MM.1S (cell line): ENCODE measurements around the gene LAMP1.
A peak's percentile ranks its signal among the peaks of the same experiment; 100 is the strongest.

Experiments used
- DNase-seq: peaks from one replicate; pipeline ENCODE4 v3.0.0-alpha.2; 2015
- H2AFZ ChIP-seq: fragments of 300-600 bp; sonication (generic); 2 replicates; pipeline ENCODE4 v1.6.0; 2016; ENCODE audit warnings: antibody characterized with exemption, low read length
- H3F3A ChIP-seq: fragments of 300-600 bp; sonication (generic); 2 replicates; pipeline ENCODE4 v1.6.1; 2016; ENCODE audit warnings: mild to moderate bottlenecking, antibody characterized with exemption, low read length, moderate library complexity, mixed read lengths; ENCODE audit not compliant: insufficient read depth
- H3K27ac ChIP-seq: fragments of 300-600 bp; sonication (generic); 2 replicates; pipeline ENCODE4 v1.5.1; 2016; ENCODE audit warnings: mild to moderate bottlenecking, low read length
- H3K27me3 ChIP-seq: fragments of 300-600 bp; sonication (generic); replicated peaks from 2 replicates; pipeline ENCODE4 v1.6.0; 2016; ENCODE audit warnings: low read length; ENCODE audit not compliant: insufficient read depth
- H3K36me3 ChIP-seq: fragments of 300-600 bp; sonication (generic); replicated peaks from 2 replicates; pipeline ENCODE4 v1.6.1; 2016; ENCODE audit warnings: mild to moderate bottlenecking, low read length, mixed read lengths; ENCODE audit not compliant: insufficient read depth
- H3K4me1 ChIP-seq: fragments of 300-600 bp; sonication (generic); 2 replicates; pipeline ENCODE4 v1.6.1; 2016; ENCODE audit warnings: low read length, mixed read lengths
- H3K4me2 ChIP-seq: fragments of 300-600 bp; sonication (generic); 2 replicates; pipeline ENCODE4 v1.6.0; 2016; ENCODE audit warnings: low read depth, low read length
- H3K4me3 ChIP-seq: fragments of 300-600 bp; sonication (generic); 2 replicates; pipeline ENCODE4 v1.5.1; 2016; ENCODE audit warnings: low read length, mixed read lengths
- H3K79me2 ChIP-seq: fragments of 300-600 bp; sonication (generic); 2 replicates; pipeline ENCODE4 v1.6.1; 2016; ENCODE audit warnings: mixed run types, low read length, mixed read lengths
- H3K9ac ChIP-seq: fragments of 300-600 bp; sonication (generic); 2 replicates; pipeline ENCODE4 v1.6.1; 2016; ENCODE audit warnings: low read length, mixed read lengths
- H3K9me2 ChIP-seq: fragments of 300-600 bp; sonication (generic); replicated peaks from 2 replicates; pipeline ENCODE4 v1.6.1; 2016; ENCODE audit warnings: mild to moderate bottlenecking, low read length, mixed read lengths; ENCODE audit not compliant: insufficient read depth
- H3K9me3 ChIP-seq: fragments of 300-600 bp; sonication (generic); replicated peaks from 2 replicates; pipeline ENCODE4 v1.6.1; 2016; ENCODE audit warnings: mild to moderate bottlenecking, low read length, mixed read lengths; ENCODE audit not compliant: insufficient read depth
- H4K20me1 ChIP-seq: fragments of 300-600 bp; sonication (generic); 2 replicates; pipeline ENCODE4 v1.6.1; 2016; ENCODE audit warnings: mild to moderate bottlenecking, low read length, moderate library complexity, mixed read lengths; ENCODE audit not compliant: insufficient read depth
- EZH2 ChIP-seq: fragments of 300-600 bp; sonication (generic); optimal IDR thresholded peaks from 2 replicates; pipeline ENCODE3; 2017; ENCODE audit warnings: low read depth, mild to moderate bottlenecking, antibody characterized with exemption, low read length, mixed read lengths
- EZH2phosphoT487 ChIP-seq: fragments of 300-600 bp; sonication (generic); IDR thresholded peaks from 2 replicates; pipeline ENCODE4 v1.6.1; 2018; ENCODE audit warnings: antibody characterized with exemption, low read length
- TF ChIP-seq, protein P1 (sequence below): fragments of 300-600 bp; sonication (generic); IDR thresholded peaks from 2 replicates; pipeline ENCODE4 v1.5.1; 2016; ENCODE audit warnings: antibody characterized with exemption, low read length, mixed read lengths

LAMP1 gene

DNA sequence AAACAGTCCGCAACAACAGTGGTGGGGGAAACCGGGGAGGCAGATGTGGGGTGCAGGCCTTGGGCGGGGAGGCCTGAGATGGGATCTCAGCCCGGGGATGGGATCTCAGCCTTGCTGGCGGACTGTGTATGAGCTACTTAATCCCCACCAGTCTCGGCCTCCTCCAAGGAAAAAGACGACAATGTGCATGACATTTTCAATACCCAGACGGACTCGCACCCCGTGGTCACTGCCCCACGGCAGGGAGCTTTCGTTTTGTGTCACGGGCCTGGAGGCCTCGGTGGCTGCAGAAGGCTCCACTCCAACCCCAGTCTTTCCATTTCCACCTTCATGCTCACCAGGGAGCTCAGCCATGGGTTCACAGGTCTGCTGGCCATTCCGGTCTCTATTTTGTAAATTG is 41.4 kb downstream of the LAMP1 start:
- Histone ChIP-seq H3K9me3 (no peaks in the 10 kb centered on the region), H3K27me3 (peaks cover 40% of the 10 kb centered on the region; the same call in 1 of the 2 replicates), H2AFZ (no peak overlapping the region), H3K36me3 (no peaks in the 10 kb centered on the region), H3K79me2 (no peaks in the 10 kb centered on the region), H3K4me2 (no peak overlapping the region), H3K9ac (no peak overlapping the region), H3K9me2 (no peaks in the 10 kb centered on the region), H3K27ac (no peak overlapping the region), H3K4me1 (no peaks in the 10 kb centered on the region), H4K20me1 (no peaks in the 10 kb centered on the region), H3K4me3 (no peak overlapping the region), H3F3A (no peaks in the 10 kb centered on the region)
- no peak for DNase-seq
- TF ChIP-seq, protein P1, sequence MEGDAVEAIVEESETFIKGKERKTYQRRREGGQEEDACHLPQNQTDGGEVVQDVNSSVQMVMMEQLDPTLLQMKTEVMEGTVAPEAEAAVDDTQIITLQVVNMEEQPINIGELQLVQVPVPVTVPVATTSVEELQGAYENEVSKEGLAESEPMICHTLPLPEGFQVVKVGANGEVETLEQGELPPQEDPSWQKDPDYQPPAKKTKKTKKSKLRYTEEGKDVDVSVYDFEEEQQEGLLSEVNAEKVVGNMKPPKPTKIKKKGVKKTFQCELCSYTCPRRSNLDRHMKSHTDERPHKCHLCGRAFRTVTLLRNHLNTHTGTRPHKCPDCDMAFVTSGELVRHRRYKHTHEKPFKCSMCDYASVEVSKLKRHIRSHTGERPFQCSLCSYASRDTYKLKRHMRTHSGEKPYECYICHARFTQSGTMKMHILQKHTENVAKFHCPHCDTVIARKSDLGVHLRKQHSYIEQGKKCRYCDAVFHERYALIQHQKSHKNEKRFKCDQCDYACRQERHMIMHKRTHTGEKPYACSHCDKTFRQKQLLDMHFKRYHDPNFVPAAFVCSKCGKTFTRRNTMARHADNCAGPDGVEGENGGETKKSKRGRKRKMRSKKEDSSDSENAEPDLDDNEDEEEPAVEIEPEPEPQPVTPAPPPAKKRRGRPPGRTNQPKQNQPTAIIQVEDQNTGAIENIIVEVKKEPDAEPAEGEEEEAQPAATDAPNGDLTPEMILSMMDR = no peak
- no peak for TF ChIP-seq EZH2phosphoT487
- TF ChIP-seq EZH2 = no peak

DNA sequence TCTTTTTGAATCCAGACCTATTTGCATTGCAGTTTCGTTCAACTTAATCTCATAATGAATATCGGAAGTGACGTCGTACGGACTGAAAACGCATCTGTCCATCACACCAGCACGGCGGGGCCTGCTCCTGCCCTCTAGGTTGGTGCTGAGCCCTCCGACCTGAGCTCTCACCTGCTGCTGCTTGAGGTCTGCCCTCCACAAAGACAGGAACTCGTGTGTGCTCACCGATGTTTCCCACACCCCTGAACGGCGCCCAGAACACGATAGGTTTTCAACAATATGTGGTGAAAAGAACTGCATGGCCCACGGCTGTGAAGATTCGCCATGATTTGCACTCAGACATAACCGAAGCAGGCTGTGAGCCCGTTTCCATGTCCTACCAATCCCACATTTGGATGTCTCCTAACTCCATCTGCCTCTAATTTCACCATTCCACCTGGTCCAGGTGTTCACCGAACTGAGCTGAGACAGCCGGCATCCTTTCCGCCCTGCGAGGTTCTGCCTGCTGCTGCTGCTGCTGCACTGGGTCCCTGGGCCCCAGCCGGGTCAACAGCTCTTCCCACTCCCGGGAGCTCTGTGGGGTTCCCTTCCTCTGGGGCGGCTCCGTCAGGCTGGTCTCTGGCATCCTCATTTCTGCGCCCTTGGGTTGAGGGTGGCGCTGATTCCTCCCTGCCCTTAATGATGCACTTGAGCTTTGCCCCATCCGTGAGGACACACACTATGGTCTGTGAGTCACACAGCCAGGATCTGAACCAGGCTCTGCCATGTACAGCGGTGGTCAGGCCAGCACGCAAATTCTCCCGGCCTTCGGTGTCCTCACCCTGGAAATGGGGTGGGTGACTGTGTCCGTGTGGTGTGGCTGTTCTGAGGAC is 46.0 kb downstream of the LAMP1 start:
- H3K9ac ChIP-seq = no peak overlapping the region
- H4K20me1 ChIP-seq = no peaks in the 10 kb centered on the region
- H3K4me2 ChIP-seq = peak overlapping the region; percentile 46
- no peaks in the 10 kb centered on the region for H3F3A ChIP-seq
- no peaks in the 10 kb centered on the region for H3K9me3 ChIP-seq
- DNase-seq = no peak
- peaks cover 47% of the 10 kb centered on the region for H3K27me3 ChIP-seq
- H3K79me2 ChIP-seq = no peaks in the 10 kb centered on the region
- TF ChIP-seq, protein P1 = no peak
- no peak for TF ChIP-seq EZH2
- no peak for TF ChIP-seq EZH2phosphoT487
- peak overlapping the region; percentile 47 for H3K4me3 ChIP-seq
- H3K36me3 ChIP-seq = no peaks in the 10 kb centered on the region
- H3K9me2 ChIP-seq = no peaks in the 10 kb centered on the region
- H3K4me1 ChIP-seq = no peaks in the 10 kb centered on the region
- no peak overlapping the region for H3K27ac ChIP-seq
- H2AFZ ChIP-seq = peak overlapping the region; percentile 38

DNA sequence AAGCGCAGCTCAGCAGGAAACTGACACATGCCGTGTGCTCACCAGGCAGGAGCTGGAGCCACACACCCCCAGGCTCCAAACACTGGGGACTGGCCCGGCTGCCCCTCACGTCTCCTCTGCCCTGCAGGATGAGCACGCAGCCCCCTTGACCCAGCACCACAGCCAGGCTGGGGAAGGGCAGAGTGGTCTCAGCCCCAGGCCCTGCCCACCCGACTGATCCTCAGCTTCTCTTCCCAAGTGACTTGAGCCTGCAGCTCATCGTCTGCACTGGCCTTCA is 46.6 kb downstream of the LAMP1 start:
- no peaks in the 10 kb centered on the region for H3K36me3 ChIP-seq
- H3K27ac ChIP-seq = no peak overlapping the region
- no peak overlapping the region for H3K9ac ChIP-seq
- H3K9me2 ChIP-seq = no peaks in the 10 kb centered on the region
- H3K27me3 ChIP-seq = peaks cover 53% of the 10 kb centered on the region
- no peak for TF ChIP-seq EZH2
- TF ChIP-seq EZH2phosphoT487 = no peak
- TF ChIP-seq, protein P1 = no peak
- no peaks in the 10 kb centered on the region for H3K9me3 ChIP-seq
- no peak overlapping the region for H3K4me2 ChIP-seq
- H3K4me3 ChIP-seq = no peak overlapping the region
- H3F3A ChIP-seq = no peaks in the 10 kb centered on the region
- H3K79me2 ChIP-seq = no peaks in the 10 kb centered on the region
- DNase-seq = no peak
- H3K4me1 ChIP-seq = no peaks in the 10 kb centered on the region
- no peak overlapping the region for H2AFZ ChIP-seq
- H4K20me1 ChIP-seq = no peaks in the 10 kb centered on the region
